LNCaP clone FGC (cell line): Measurements from ENCODE around the gene RABGAP1.

ENCODE experiments used
- DNase-seq: peaks from one replicate; pipeline ENCODE4 v3.0.0-alpha.2; 2011; ENCODE audit warnings: low read depth
- H3K4me3 ChIP-seq: 2 replicates; pipeline ENCODE4 v1.5.1; 2011; ENCODE audit warnings: mild to moderate bottlenecking, low read depth, low read length, control low read depth
- CTCF ChIP-seq: IDR thresholded peaks from 2 replicates; pipeline ENCODE4 v1.5.1; 2012; ENCODE audit warnings: mild to moderate bottlenecking; ENCODE audit not compliant: control insufficient read depth, insufficient read depth; ENCODE audit errors: extremely low read depth

RABGAP1 gene

GRCh38 chr9:123053046-123053445 is 112.2 kb downstream of the RABGAP1 start:
- no peak for DNase-seq
- H3K4me3 ChIP-seq, result no peak overlapping the region
- no peak for TF ChIP-seq CTCF

- H3K4me3 ChIP-seq, result no peak overlapping the region
- TF ChIP-seq CTCF, result no peak
- DNase-seq, result no peak
Observed at GRCh38 chr9:123053711-123054110, 112.9 kb downstream of the RABGAP1 start.

GRCh38 chr9:123058834-123059233 is 118.0 kb downstream of the RABGAP1 start:
- H3K4me3 ChIP-seq, result no peak overlapping the region
- no peak for TF ChIP-seq CTCF
- DNase-seq, result no peak

- TF ChIP-seq CTCF, result no peak
- DNase-seq, result no peak
- H3K4me3 ChIP-seq, result no peak overlapping the region
Observed at GRCh38 chr9:123059472-123060220, 118.8 kb downstream of the RABGAP1 start.

GRCh38 chr9:123061216-123061615 is 120.4 kb downstream of the RABGAP1 start:
- no peak for TF ChIP-seq CTCF
- DNase-seq, result no peak
- no peak overlapping the region for H3K4me3 ChIP-seq

GRCh38 chr9:123062351-123063176 is 121.7 kb downstream of the RABGAP1 start:
- no peak overlapping the region for H3K4me3 ChIP-seq
- no peak for TF ChIP-seq CTCF
- no peak for DNase-seq
